SU-DHL-6 (cell line): ENCODE measurements around the gene RPL13A.

Experiments
- H2AFZ ChIP-seq: fragments of 200-600 bp; sonication (generic); 2 replicates; pipeline ENCODE4 v1.6.1; 2014; ENCODE audit warnings: low read depth, mild to moderate bottlenecking, moderate library complexity, mixed read lengths, antibody characterized with exemption, low read length; ENCODE audit not compliant: severe bottlenecking
- H3F3A ChIP-seq: fragments of 200-600 bp; shearing (Covaris generic); 2 replicates; pipeline ENCODE4 v1.6.0; 2016; ENCODE audit warnings: antibody characterized with exemption, mild to moderate bottlenecking; ENCODE audit not compliant: insufficient read depth
- H3K27ac ChIP-seq: fragments of 200-600 bp; sonication (generic); 2 replicates; pipeline ENCODE4 v1.5.1; 2016; ENCODE audit warnings: low read depth, mild to moderate bottlenecking, low read length, moderate library complexity, mixed read lengths
- H3K27me3 ChIP-seq: fragments of 200-600 bp; sonication (generic), shearing (Covaris generic); 2 replicates; pipeline ENCODE4 v1.6.0; 2014; ENCODE audit warnings: mild to moderate bottlenecking, low read length
- H3K36me3 ChIP-seq: fragments of 200-600 bp; sonication (generic); 2 replicates; pipeline ENCODE4 v1.6.1; 2014; ENCODE audit warnings: mild to moderate bottlenecking, low read length, mixed read lengths
- H3K4me2 ChIP-seq: fragments of 300-600, 200-600 bp; shearing (Covaris generic), sonication (generic); 2 replicates; pipeline ENCODE4 v1.6.0; 2014; ENCODE audit warnings: low read length, low read depth, mild to moderate bottlenecking; ENCODE audit not compliant: poor library complexity, severe bottlenecking
- H3K4me3 ChIP-seq: fragments of 200-600 bp; sonication (generic); 2 replicates; pipeline ENCODE4 v1.5.1; 2014; ENCODE audit warnings: antibody characterized with exemption, low read length, mild to moderate bottlenecking, mixed read lengths; ENCODE audit not compliant: insufficient read depth, poor library complexity, severe bottlenecking
- H3K79me2 ChIP-seq: fragments of 200-600 bp; sonication (generic); 2 replicates; pipeline ENCODE4 v1.6.1; 2014; ENCODE audit warnings: mild to moderate bottlenecking, low read length, moderate library complexity; ENCODE audit not compliant: insufficient read depth
- H3K9ac ChIP-seq: fragments of 200-600 bp; sonication (generic); 2 replicates; pipeline ENCODE4 v1.7.0; 2014; ENCODE audit warnings: mild to moderate bottlenecking, low read length
- H3K9me2 ChIP-seq: fragments of 200-600 bp; sonication (generic); replicated peaks from 2 replicates; pipeline ENCODE4 v1.6.1; 2014; ENCODE audit warnings: low read length; ENCODE audit not compliant: insufficient read depth
- H3K9me3 ChIP-seq: fragments of 200-600 bp; sonication (generic); 2 replicates; pipeline ENCODE4 v1.6.1; 2014; ENCODE audit warnings: low read length, mixed read lengths; ENCODE audit not compliant: insufficient read depth
- H4K20me1 ChIP-seq: fragments of 200-600 bp; sonication (generic); 2 replicates; pipeline ENCODE4 v1.6.1; 2014; ENCODE audit warnings: low read depth, mild to moderate bottlenecking, antibody characterized with exemption, low read length, moderate library complexity, mixed read lengths
- EZH2phosphoT487 ChIP-seq: fragments of 200-600 bp; sonication (generic), shearing (Covaris generic); conservative IDR thresholded peaks from 2 replicates; pipeline ENCODE4 v1.6.1; 2018; ENCODE audit warnings: mild to moderate bottlenecking, antibody characterized with exemption, low read length, moderate library complexity, mixed read lengths
- TF ChIP-seq, protein P1 (sequence below): fragments of 200-600 bp; sonication (generic); IDR thresholded peaks from one replicate; pipeline ENCODE4 v1.5.1; 2017; ENCODE audit warnings: antibody characterized with exemption, mild to moderate bottlenecking, low read length, moderate library complexity; ENCODE audit not compliant: insufficient read depth, poor library complexity, severe bottlenecking

The RPL13A gene

DNA sequence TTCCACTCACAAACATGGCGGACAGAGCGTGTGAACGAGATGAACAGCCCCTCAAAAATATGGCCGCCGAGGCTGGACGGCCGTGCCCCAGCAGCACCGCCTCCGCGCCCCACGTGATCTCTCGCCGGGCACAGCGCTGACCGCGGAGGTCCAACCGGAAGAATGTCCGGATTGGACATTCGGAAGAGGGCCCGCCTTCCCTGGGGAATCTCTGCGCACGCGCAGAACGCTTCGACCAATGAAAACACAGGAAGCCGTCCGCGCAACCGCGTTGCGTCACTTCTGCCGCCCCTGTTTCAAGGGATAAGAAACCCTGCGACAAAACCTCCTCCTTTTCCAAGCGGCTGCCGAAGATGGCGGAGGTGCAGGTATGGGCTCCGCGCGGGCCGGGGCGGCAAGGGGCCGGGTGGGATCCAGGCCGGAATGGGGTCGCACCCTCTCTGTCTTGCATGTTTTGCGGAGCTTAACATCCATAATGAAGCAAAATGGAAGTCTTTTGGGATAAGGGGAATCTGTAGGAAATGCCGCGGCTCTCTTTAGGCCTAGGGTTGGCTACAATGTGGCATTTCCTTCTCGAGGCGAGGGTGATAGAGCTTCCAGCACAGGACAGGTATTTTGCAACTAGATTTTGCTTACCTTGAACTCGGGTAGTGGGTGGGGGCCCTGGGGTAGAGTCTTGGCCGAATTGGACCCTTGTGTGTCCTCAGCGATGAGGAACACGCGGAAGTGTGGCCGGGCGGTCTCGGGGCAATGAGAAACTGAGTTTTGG lies at the start of gene RPL13A:
Gene RPL13A (plus strand): TSS at position 332 of the 769 bp plus-strand sequence. CDS start 22 bp downstream, at position 354.
- Histone ChIP-seq H2AFZ (peak within 1 kb of the TSS; percentile 87), H3K79me2 (peaks cover 33% of the 10 kb centered on the region), H3F3A (peaks cover 50% of the 10 kb centered on the region), H3K27me3 (no peaks in the 10 kb centered on the region), H3K9me2 (no peaks in the 10 kb centered on the region), H3K4me2 (peak within 1 kb of the TSS; percentile 84), H3K27ac (peak within 1 kb of the TSS; percentile 91), H3K36me3 (peaks cover 35% of the 10 kb centered on the region), H3K9ac (peak within 1 kb of the TSS; percentile 100), H3K4me3 (peak within 1 kb of the TSS; percentile 98), H3K9me3 (no peaks in the 10 kb centered on the region), H4K20me1 (no peaks in the 10 kb centered on the region; the same call in 1 of the 2 replicates)
- TF ChIP-seq, protein P1, sequence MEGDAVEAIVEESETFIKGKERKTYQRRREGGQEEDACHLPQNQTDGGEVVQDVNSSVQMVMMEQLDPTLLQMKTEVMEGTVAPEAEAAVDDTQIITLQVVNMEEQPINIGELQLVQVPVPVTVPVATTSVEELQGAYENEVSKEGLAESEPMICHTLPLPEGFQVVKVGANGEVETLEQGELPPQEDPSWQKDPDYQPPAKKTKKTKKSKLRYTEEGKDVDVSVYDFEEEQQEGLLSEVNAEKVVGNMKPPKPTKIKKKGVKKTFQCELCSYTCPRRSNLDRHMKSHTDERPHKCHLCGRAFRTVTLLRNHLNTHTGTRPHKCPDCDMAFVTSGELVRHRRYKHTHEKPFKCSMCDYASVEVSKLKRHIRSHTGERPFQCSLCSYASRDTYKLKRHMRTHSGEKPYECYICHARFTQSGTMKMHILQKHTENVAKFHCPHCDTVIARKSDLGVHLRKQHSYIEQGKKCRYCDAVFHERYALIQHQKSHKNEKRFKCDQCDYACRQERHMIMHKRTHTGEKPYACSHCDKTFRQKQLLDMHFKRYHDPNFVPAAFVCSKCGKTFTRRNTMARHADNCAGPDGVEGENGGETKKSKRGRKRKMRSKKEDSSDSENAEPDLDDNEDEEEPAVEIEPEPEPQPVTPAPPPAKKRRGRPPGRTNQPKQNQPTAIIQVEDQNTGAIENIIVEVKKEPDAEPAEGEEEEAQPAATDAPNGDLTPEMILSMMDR: no peak
- TF ChIP-seq EZH2phosphoT487: no peak

DNA sequence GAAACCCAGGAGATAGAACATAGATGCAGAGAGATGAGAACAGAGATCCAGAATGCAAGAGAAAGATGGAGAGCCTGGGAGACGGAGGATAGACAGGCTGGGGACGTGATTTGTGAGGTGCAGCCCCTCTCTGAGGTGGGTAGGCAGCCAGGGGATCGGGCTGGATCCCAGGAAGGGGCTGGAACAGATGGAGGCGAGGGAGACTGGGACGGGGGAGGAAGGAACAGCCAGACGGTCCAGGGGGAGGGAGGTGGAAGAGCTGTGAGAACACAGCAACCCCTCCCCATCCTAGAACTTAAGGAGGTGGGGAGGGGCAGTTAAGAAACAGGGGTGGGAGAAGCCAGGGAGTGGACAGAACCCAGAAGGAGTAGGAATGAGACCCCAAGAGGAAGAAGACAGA lies 49.1 kb upstream of the RPL13A start:
- TF ChIP-seq, protein P1: no peak
- TF ChIP-seq EZH2phosphoT487: no peak
- H3K79me2 ChIP-seq: no peaks in the 10 kb centered on the region

DNA sequence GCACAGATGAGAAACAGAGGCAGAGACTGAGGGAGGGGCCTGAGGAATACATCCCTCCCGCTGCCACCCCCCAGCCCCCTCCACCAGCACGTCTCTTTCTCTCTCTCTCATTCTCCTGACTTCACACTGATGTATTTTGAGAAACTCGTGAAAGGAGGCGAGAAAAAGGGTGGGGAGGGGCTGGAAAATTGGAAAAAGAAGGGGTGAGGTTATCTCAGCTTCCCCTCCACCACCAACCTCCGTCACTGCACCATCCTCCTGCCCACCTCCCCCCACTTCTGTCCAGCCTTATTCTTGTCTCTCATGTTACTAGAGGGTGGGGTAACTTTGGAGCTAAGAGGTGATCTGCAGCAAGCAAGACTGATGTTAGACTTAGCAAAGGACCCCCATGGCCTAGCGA lies 47.6 kb upstream of the RPL13A start:
- Histone ChIP-seq H3K27me3 (no peaks in the 10 kb centered on the region), H2AFZ (no peak overlapping the region), H3F3A (no peaks in the 10 kb centered on the region), H3K4me2 (no peak overlapping the region), H3K9me2 (no peaks in the 10 kb centered on the region), H4K20me1 (no peaks in the 10 kb centered on the region), H3K36me3 (no peaks in the 10 kb centered on the region), H3K4me3 (no peak overlapping the region), H3K27ac (no peak overlapping the region), H3K9me3 (no peaks in the 10 kb centered on the region), H3K79me2 (no peaks in the 10 kb centered on the region), H3K9ac (no peak overlapping the region)
- no peak for TF ChIP-seq EZH2phosphoT487
- TF ChIP-seq, protein P1: no peak

More for the DNA sequence above, 49.1 kb upstream of the RPL13A start:
- H3F3A ChIP-seq: no peaks in the 10 kb centered on the region
- no peaks in the 10 kb centered on the region for H3K27me3 ChIP-seq
- H3K9me3 ChIP-seq: no peaks in the 10 kb centered on the region
- no peaks in the 10 kb centered on the region for H3K36me3 ChIP-seq
- H3K9me2 ChIP-seq: no peaks in the 10 kb centered on the region
- no peak overlapping the region for H3K4me3 ChIP-seq
- H3K27ac ChIP-seq: no peak overlapping the region
- no peak overlapping the region for H3K9ac ChIP-seq
- H3K4me2 ChIP-seq: no peak overlapping the region
- no peak overlapping the region for H2AFZ ChIP-seq
- H4K20me1 ChIP-seq: no peaks in the 10 kb centered on the region
